ENCODE results near the gene OR10V1.
A peak's percentile ranks its signal among the peaks of the same experiment; 100 is the strongest.

The OR10V1 gene, protein sequence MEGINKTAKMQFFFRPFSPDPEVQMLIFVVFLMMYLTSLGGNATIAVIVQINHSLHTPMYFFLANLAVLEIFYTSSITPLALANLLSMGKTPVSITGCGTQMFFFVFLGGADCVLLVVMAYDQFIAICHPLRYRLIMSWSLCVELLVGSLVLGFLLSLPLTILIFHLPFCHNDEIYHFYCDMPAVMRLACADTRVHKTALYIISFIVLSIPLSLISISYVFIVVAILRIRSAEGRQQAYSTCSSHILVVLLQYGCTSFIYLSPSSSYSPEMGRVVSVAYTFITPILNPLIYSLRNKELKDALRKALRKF

DNA sequence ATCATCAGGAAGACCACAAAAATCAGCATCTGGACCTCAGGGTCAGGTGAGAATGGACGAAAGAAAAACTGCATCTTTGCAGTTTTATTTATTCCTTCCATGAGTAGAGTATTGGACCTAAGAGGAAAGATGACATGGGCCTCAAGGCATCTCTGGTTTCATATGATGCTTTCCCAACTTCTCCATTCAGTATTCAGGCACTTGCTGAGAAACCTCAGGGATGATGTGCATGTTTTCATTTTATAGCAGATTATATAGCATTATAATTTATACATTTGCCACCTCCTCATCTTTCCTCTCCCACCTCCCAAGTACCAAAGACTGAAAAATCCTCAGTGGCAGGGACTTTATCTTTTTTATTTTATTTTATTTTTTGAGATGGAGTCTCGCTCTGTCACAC is at the start of gene OR10V1:
Gene OR10V1 (minus strand): TSS at position 101 of the 400 bp plus-strand sequence. CDS start 0 bp downstream, at position 101.
- DNase-seq: no peak

DNA sequence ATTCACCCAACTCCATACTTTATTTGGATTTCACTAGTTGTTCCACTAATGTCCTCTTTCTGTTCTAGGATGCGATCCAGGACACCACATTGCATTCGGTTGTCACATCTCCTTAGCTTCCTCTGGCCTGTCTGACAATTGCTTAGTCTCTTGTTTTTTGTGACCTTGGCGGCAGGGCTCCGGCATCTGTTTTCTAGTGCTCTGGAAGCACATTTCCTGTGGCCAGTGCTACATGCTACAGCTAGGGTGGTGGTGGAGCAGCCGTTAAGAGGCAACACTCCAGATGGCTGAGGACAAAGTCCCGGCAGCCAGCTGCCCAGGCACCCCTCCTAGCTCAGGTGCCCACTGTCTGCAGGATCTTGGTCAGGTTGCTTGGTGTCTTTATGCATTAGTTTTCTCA is 48.3 kb upstream of the OR10V1 start:
- no peak for DNase-seq

DNA sequence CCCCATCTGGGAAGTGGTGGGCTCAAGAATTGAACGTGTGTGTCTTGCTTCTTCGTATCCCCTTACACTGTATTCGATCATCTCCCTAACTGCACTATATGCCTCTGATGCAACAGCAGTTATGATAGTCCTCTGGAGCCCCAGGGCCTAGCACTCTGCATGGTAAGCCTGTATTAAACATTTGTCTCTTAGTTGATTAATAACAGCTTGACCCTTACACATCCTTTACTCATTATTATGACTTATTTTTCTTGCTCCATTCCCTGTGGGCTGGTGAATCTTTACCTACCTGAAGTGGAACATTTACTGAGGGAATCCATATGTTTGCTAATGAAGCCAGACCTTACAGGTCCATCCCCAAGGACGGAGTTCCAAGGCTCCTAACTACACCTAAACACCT is 47.1 kb upstream of the OR10V1 start:
- no peak for DNase-seq

DNA sequence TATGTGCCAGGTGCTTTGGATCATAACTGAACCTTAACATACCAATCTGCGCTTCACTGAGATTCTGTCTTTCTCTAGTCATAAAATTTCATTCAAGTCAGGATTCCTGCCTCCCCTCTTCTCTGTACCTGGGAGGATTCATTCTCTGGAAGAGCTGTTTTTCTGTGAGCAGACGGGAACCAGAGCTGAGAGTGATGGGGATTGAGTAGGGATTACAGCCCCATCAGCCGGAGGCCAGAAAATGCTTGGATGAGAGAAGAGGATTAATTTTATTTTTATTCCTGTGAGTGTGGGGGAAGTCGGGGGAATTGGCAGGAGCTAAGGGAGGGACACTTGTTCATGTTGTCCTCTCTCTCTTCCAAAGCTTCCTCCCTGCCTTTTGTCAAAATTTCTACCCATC is 46.3 kb upstream of the OR10V1 start:
- DNase-seq: no peak

DNA sequence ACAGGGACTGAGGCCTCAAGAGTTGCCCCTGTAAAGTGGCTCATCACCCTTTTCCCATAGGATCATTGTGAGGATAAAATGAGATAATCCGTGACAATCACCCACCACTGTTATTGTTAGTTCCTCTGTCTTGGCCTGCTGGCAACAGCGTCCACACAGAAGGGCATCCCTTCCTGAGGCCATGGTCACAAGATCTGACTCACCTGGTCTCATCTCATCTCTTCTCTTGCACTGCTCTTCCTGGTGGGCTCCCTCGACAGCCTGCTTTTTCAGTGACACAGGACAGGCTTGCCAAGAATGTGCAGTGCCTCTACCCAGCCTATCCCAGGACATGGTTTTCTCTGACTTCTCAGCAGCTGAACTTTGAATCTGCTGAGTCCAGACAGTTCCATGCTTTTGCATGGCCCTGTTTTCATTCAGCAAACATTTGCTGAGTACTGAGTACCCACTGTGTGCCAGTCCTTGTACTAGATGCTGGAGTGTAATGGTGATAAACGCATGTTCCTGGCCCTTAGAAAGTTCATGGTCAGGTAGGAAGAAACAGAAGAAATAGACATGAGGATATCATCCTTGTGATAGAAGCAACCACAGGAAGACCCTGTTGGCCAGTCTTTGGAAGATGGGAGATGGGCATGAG is 44.9 kb upstream of the OR10V1 start:
- DNase-seq: no peak

DNA sequence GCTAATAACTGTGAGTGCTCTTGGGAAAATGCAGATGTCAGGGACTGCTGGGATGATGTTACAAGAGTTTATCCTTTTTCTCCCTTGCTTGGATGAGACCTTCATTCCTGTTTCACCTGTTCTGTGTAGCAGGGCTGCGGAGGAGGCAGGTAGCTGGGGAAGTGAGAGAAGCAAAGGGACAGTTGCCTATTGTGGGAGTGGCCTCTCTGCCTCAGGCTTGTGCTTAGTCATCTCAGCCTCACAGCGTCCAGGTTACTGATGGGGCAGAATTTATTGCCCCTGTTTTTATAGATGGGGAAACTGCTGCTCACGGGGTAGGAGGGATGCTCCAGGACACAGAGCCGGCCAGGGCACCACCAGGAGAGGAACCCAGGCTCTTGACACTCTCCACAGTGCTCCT is 43.2 kb upstream of the OR10V1 start:
- no peak for DNase-seq

DNA sequence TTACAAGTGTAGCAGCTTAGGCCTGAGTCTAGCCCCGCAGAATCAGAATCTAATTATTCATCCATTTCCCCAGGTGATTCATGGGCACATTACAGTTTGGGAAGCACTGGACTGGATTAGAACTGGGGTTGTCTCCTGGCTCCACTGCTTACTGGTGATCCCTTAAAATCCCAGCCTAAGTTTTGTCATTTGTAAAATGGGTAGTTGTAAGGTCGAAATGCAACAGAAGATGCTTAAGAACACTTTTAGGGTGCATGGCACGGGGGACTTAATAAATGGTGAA is 42.9 kb upstream of the OR10V1 start:
- DNase-seq: no peak

DNA sequence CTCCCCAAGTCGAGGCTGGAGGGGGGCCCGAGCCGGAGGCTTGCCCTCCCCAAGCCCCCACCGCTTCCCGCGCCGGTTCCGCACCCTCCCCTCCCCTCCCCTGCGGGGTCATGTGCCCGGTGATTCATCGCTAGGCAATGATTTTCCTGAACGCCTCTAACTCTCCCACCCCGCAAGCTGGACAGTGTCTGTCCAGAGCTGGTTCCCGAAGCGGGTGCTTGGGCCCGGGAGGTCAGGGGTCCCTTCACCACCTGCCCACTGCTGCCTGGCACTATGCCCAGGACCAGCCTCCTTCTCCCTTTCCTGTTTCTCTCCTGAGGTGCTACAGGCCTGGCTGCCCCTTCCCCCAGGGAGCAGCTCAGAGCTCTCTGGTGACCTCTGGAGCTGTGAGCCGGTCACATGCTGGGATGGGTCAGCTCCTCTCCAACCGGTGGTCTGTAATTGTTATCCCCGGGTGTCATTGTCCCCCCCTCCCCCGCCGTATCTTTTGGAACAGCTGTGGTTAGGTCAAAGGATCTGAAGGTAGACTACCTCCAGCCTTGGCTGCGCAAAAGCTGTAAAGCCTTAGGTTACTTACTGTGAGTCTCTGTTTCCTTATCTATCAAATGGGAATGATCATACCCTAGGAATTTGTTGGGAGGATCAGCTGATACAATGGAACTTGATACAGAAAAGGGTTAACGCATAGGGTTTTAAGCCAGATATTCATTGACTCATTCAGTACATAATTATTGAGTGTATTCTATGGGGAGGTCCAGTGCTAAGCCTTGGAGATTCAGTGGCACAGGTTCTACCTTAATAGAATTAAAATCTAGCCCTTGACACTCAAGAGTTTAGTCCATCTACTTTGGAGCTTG is 42.3 kb upstream of the OR10V1 start:
- DNase-seq: peak; percentile 26

DNA sequence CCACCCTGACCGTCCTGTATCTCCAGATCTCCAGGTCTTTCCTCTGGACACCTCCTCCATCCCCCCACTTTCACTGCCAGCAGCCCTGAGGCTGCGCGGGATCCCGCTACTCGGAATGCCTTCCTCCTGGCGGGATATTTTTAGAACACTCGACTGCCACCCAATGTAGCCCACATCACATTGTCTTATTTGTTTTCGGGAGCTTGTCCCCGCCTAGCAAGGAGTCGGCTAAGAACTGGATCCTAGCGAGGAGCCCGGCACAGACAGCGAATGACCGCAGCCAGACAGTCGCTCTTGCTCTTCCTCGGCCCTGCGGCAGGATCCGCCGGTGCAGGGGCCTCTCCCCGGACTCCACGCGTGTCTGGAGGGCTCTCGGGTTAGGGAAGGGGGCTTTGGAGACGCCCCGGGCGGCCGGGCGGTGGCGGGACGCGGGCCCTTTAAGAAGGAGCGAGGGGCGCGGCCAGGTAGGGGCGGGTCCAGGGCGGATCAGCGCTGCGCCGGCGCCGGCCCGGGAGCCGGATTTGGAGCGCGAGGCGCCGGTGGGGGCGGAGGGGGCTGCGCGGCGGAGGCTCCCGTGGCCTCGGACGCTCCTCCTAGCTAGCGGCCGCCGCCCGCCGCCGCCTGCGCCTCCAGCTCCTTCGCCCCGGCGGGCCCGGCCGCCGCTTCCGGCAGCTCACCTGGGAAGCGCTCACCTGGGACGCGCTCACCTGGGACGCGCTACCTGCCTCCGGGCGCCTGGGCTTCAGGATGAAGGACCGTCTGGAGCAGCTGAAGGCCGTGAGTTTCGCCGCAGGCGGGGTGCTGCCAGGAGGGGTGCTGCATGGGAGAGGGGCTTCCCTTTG is 41.4 kb upstream of the OR10V1 start, which contains the start of gene STX3:
Gene STX3 (plus strand): TSS at position 518 of the 842 bp plus-strand sequence. CDS start 230 bp downstream, at position 748.
- DNase-seq: peak; percentile 52

DNA sequence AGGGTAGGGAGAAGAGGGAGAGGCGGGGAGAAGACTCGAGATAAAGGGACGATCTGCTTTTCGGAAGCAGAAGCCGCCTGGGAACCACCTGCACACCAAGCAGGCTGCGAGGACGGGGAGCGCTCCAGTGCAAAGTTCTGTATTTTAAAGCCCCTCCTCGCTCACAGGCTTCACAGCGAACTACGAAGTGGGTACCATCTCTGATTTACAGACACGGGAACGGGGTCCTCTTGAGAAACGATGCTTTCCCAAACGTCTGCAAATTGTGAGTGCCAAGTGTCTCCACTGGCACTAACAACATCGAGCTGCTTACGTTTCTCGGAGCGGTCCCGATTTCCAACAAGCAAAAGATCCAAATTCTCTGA is 40.8 kb upstream of the OR10V1 start:
- DNase-seq: no peak

DNA sequence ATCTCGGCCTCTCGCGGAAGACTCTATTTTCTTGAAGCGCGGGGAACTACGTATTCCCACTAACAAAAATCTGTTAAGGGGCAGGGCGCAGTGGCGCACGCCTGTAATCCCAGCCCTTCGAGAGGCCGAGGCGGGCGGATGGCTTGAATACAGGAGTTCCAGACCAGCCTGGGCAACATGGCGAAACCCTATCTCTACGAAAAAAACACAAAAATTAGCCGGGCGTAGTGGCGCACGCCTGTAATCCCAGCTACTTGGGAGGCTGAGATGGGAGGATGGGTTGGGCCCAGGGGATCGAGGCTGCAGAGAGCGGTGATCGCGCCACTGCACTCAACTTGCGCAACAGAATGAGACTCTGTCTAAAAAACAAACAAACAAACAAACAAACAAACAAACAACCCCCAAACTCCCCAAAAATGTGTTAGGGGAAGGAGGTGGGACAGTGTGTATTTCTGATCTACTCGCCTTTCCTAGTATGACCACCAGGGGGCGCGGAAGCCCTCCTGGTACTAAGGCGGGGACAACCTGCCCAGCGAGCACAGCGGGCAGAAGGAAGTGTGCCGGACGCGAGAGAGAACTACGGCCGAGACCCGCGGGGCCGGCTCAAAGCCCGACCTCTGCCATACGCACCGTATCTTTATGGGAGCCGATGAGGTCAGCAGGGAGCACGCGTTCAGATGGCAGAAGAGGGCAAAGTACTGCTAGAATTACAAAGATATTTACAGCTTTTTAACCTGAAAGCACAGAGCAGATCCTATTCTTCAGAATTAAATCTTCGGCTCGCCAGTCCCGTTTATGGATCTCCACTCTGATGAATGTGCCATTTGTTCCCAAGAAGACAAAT is 40.2 kb upstream of the OR10V1 start:
- DNase-seq: peak; percentile 72

DNA sequence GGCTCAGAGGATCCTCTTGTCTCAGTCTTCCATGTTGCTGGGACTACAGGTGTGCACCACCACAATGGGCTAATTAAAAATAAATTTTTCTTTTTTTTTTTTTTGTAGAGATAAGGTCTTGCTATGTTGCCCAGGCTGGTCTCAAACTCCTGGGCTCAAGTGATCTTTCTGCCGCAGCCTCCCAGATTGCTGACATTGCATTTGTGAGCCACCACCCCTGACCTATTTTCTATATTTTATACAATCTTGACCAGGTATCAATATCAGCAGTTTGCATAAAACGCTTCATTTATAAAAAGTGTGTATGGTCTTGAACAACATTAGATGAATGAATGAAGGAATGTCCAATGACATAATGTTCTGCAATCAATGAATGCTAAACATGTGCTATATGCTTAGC is 32.5 kb upstream of the OR10V1 start:
- DNase-seq: no peak

DNA sequence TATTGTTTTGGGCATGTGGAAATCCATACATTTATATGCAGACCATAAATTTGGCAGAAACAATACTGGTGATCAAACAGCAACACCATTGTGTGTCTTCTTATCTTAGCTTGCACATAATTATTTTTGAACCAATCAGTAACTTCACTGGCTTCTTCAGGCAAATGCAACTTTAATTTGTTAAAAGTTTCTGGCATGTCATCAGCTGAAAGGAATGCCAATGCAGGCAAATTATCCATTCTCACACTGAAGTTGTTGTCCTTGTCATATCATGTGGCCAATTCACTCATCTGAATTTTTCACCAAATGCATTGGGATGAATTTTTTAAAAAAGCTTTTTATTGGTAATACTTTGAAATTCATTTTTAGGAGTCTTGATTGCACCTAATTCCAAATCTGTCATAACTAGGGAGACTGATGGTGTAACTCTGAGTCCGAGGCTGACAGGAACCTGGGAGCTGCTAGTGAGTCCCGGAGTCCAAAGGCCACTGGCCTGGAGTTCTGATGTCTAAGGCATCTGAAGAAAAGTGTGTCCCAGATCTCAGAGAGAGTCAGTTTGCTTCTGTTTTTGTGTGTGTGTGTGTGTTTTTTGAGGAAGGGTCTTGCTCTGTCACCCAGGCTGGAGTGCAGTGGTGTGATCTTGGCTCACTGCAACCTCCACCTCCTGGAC is 17.4 kb upstream of the OR10V1 start:
- no peak for DNase-seq

DNA sequence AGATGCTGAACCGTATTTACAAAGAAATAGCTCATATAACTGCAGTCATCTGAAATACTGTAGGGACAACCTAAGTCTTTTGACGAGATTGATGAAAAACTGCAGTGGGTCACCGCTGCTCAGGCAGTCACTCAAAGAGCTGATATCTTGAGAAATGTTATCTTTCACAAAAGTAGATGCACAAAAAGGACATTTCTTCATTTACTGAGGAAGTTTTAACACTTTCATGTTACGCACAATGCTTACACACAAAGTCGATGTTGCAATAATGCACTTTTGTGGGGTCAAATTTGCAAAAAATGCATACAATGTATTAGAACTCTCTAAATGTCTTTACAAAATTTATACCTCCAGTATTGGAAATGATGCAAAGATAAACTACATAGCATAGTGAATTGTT is 16.2 kb upstream of the OR10V1 start:
- no peak for DNase-seq

DNA sequence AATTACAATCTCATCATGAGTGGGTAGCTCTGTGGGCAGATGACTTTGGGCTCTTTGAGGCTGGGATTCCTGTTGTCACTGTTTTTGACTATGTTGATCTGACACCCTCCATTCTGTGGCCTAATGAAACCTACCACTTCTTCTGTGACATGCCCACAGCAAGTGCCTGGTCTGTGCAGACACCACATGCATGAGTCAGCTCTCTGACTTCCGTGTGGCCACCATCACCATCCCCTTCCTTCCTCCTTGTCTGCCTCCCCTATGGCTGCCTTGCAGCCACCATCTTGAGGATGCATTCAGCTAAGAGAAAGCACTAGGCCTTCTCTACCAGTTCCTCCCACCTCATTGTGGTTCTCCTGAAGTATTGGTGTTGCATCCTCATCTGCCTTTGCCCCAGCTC is 15.3 kb upstream of the OR10V1 start:
- DNase-seq: no peak

DNA sequence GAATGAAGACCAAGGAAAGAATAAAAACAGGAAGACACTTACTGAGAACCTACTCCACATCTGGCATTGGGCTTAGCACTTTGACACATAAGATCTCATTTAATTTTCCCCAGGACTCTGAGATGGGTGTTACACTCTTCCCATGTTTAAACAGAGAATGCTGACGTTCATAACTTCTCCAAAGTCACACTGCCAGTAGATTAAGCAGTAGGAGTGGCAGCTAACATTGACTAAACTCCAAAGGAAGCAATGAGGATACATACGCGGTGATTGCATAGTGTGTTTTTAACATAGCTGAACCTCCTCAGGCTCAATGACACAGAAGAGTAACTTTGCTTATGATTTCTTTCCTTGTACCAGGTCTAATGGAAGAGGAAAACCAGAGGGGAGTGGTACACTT is 14.5 kb upstream of the OR10V1 start:
- DNase-seq: no peak

DNA sequence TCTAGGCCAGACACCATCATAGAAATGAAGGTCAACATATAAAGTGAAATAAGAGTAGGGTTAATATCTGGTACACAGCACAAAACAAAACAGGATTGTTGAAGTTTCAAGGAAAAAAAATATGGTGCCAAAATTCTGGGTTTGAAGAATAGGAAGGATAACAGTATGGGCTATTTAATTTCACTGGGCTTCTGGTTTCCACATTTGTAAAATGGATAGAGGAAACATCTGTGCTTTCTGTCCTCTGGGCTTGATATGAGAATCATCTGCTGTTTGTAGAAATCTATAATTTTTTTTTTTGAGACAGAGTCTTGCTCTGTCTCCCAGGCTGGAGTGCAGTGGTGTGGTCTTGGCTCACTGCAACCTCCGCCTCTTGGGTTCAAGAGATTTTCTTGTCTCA is 13.8 kb upstream of the OR10V1 start:
- DNase-seq: no peak

DNA sequence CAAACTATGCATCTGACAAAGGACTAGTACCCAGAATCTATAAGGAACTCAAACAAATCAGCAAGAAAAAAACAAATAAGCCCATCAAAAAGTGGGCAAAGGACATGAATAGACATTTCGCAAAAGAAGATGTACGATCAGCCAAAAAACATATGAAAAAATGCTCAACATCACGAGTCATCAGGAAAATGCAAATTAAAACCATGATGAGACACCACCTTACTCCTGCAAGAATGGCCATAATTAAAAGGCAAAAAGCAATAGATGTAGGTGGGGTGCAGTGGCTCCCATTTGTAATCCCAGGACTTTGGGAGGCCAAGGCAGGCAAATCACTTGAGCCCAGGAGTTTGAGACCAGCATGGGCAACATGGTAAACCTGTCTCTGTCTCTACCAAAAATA is 10.4 kb upstream of the OR10V1 start:
- no peak for DNase-seq

DNA sequence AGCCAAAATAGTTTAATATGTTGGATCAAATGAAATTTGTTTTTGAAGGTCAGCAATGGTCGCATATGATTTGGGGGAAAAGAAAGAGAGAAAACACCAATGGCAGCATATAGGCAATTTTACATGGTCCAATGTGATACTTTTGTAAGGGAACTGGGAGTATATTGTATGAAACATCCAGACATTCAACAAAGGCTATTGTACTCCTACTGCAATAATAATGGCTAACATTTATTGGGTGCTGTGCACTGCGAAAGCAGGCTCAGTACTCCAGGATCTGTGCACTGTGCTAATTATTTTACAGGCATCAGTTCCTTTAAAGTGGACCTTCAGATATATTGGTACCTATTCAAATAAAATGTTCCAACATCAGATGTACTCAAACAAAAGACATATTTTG is 5.9 kb upstream of the OR10V1 start:
- no peak for DNase-seq

DNA sequence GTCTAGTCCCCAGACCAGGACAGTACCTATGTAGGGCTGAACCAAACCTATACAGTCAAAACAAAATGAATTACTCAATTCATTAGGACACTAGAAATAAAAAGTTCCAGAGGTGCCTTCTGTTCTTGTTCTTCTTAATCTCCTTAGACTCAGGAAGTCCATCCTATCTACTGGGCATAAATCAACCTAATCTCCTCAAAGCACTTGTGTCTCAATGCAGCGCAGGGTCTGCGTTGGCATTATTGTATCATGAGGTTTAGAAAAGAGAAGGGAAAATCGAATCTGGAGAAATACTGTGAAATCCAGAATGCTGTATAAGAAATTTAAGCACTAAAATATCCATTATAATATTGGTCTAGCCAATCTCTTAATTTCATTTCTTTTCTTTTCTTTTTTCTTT is 2.4 kb upstream of the OR10V1 start:
- no peak for DNase-seq

DNA sequence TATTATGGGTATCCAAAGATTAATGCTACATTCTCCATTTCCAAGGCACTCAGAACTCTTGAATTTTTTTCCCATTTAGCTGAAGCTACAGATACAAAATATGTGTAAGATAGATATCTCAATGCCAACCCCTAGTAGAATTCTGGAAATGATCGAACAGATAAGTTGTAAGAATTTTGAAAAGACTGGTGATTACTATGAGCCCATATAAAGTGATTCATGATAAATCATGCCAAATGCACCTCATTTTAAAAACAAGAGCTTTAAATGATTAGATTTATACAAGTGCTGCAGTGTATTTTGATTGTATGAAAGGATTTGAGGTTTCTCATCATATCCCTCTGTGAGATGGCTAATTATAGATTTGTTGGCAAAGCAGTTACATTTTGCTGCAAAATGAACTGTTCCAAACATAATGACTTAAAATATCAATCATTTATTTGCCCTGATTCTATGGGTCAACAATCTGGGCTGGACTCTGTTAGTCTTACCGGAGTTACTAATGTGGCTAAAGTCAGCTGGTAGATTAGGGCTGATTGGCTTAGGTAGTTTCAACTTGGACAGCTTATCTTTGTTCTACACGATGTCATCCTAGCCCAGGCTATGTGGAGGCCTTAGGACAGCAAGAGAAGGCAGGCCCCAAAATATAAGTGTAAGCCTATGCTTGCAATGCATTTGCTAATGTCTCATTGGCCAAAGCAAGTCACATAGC is 3.4 kb downstream of the OR10V1 start:
- no peak for DNase-seq

All from NCI-H774 (cell line).